ENCODE data around the gene LRRC37A.
"Not testable (repeated sequence)": the region's sequence is repeated elsewhere in the genome, so short reads cannot be mapped to it uniquely, and the experiment has no call there.

The LRRC37A gene

DNA sequence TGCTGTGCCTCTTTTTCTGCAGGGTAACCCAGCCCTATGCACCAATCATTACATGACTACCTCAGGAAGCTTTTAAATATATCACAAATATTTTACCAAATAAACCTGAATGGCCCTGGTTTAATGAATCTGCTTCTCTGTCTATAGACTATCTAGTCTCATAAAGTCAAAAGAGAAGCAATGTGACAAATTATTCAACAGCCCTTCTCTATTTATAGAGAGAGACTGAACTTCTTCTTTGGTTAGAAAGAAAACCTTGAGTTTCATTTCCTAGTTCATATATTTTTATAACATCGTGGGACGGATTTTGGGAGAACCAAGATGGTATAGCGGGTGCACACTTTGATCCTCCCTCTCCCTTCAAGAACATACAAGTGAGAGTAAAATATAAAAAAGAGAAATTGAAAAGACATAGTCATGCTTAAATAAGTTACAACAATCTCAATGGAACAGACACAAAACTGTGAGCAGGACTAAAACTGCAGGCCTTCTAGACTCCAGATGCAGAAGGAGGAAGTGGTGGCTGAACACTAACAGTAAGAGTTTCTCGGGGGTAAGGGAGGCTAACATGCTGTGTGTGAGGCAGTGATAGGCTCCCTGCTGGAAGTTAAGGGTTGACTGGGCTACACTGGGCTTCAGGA is 3.9 kb upstream of the LRRC37A start:
- FAIRE-seq = not testable (repeated sequence)

- FAIRE-seq = not testable (repeated sequence)
Observed at GRCh38 chr17:46291618-46292017, 3.3 kb upstream of the LRRC37A start.

DNA sequence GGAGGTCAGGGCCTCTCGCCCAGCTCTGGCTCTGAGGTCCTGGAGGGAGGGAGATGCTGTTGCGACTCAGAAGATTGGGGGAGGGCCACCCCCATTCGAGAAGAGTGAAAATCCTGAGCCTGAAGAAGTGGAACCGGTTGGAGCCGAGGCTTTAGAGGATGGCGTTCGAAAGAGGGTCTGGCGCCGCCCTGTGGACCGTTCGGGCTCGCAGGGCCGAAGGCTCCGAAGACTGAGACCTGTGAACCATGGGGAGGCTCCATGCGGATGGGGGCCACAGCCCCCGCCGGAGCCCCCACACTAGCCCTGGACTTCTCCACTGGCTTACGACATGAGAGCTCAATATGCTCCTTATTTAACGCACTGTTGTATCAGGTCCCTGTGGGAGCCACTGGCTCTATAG is 46.3 kb downstream of the LRRC37A start:
- not testable (repeated sequence) for FAIRE-seq

DNA sequence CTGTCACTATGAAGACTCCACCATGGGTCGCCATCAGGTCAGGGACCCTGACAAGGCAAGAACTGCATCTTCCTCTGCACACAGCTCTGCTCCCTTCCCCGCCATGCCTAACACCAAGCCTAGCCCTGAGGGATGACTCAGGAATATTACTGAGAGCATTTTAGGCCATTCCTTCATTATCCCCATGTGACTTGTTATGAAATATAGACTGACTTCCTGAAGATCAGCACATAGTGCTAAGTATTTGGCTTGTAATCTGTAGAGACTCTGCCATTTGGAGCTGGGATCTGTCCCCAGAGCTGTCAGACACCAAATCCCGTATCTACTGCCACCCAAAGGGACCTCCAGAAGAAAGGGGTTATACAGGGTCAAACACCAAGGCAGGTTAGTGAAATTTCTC is 47.2 kb downstream of the LRRC37A start:
- not testable (repeated sequence) for FAIRE-seq

DNA sequence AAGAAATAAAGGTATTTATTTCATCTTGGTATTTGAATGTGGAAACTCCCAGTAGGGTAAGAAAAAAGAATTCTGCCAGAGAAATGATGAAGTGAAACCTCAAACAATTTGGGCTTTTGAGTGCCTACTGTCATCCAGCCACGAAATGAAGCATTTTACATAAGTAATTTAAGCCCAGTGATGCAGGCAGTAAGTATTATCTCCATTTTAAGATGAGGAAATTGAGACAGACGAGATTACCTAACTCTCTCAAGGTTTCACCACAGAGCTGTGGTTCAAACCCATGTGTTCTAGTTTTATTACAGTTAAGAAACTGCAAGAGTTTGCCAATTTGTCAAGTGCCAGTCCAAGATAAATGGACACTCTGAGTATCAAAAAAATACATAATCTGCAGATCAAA is 53.4 kb downstream of the LRRC37A start:
- not testable (repeated sequence) for FAIRE-seq

DNA sequence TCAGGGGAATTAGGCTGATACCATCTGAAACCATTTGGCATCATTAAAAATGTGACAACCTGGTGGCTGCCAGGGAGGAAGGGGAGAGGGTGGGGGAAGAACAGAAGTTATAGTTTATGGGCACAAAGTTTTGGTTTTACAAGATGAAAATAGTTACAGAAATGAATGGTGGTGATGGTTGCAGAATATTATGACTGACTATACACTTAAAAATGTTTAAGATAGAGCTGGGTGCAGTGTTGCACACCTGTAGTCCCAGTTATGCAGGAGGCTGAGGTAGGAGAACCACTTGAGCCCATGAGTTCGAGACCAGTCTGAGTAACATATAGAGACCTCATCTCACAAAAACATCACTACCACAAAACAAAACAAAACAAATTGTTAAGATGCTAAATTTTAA is 54.1 kb downstream of the LRRC37A start:
- not testable (repeated sequence) for FAIRE-seq

DNA sequence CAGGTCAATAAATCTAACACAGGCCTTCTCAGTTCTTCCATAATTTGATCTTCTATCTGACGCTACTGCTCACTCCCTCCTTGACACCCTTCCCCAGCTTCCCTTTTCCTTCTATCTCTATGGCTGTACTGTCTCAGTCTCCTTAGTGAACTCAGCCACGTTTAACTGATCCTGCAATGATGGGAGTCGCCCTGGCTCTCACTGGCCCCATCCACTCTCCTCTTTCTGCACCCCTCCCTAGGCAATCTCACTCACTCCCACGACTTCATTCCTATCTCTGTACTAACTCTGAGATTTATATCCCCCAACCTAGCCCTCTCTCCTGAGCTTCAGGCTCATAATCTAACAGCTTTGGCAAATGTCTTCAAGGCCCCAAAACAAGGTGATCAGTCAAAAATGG is 58.9 kb downstream of the LRRC37A start:
- FAIRE-seq = not testable (repeated sequence)

DNA sequence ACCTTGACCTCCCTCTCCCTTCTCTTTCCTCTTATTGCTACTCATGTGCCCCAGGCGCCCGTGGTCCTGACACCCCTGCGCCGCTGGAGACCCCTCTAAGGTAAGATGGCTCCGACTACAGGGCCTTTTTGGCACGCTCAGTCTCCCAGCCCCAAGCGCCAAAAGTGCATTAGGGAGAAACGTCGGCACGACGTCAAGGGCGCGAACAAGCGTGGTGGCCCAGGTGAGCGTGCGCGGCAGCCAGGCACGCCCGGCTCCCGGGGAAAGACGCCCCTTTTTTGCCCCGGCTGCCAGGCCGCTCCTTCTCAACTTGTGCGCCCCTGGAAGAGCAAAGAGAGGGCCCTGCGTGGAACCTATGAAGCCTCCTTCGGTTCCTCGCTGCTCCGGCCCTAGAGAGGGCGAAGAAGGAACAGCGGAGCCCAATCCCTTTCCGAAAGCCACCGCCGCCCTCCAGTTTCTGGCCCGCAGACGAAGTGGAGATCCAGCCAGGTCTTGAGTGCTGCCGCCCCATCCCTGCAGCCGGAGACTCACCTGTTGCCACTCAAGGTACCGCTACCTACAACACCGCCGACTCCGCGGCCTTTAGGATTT is 66.3 kb downstream of the LRRC37A start:
- not testable (repeated sequence) for FAIRE-seq

GRCh38 chr17:46361755-46362154 is 66.8 kb downstream of the LRRC37A start, which contains the start of gene ARL17B:
TSS of gene ARL17B (minus strand) at chr17:46361766. CDS start at chr17:46358397, 3,369 bp downstream.
- FAIRE-seq = peak; percentile 94

GRCh38 chr17:46367520-46367919 is 72.6 kb downstream of the LRRC37A start:
- FAIRE-seq = not testable (repeated sequence)

- FAIRE-seq = not testable (repeated sequence)
Observed at GRCh38 chr17:46372236-46373229, 77.6 kb downstream of the LRRC37A start.

- not testable (repeated sequence) for FAIRE-seq
Observed at GRCh38 chr17:46373418-46373817, 78.5 kb downstream of the LRRC37A start.

DNA sequence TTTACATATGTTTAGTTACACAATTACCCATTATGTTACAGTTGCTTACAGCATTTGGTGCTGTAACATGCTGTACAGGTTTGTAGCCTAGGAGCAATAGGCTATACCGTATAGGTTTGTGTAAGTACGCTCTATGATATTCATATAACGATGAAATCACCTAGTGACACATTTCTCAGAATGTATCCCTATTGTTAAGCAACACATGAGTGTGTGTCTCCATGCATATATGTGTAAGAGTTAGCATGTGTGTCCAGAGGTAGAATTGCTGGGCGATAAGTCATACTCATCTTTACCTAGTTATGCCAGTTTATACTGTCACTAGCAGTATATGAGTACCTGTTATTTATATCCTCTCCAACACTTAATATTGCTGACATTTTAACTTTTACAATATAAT is 88.2 kb downstream of the LRRC37A start:
- not testable (repeated sequence) for FAIRE-seq

- not testable (repeated sequence) for FAIRE-seq
Observed at GRCh38 chr17:46385491-46385890, 90.6 kb downstream of the LRRC37A start.

Measured in colon (tissue), 2 donors.